ENCODE measurements around the gene PRKAG1.

GRCh38 chr12:49055978-49056754, 37.6 kb upstream of the PRKAG1 start:
- TF ChIP-seq GATA3 (IDR thresholded peaks at IDR 0.05; ENCODE audit: borderline replicate concordance) (no peak), REST (IDR thresholded peaks at IDR 0.05) (no peak), POLR2A (IDR thresholded peaks at IDR 0.05; ENCODE audit: low read length) (no peak), EP300 (IDR thresholded peaks at IDR 0.05) (no peak), USF2 (IDR thresholded peaks at IDR 0.05) (no peak), CBX2 (IDR thresholded peaks at IDR 0.05; ENCODE audit: borderline replicate concordance, low read depth) (no peak), ELK1 (IDR thresholded peaks at IDR 0.05; ENCODE audit: low read depth, low read length) (no peak), RAD21 (conservative IDR thresholded peaks at IDR 0.05 in 1 of 2, IDR thresholded peaks at IDR 0.05 in 1 of 2) (no peak), EHMT2 (IDR thresholded peaks at IDR 0.05; ENCODE audit: low read depth) (no peak), NR3C1 (IDR thresholded peaks at IDR 0.05) (no peak), NFE2L2 (conservative IDR thresholded peaks at IDR 0.05; ENCODE audit: low read length) (no peak), CHD2 (IDR thresholded peaks at IDR 0.05; ENCODE audit: low read length, partially characterized antibody) (no peak), BCL3 (IDR thresholded peaks at IDR 0.05) (no peak)
- TF ChIP-seq, protein P1, sequence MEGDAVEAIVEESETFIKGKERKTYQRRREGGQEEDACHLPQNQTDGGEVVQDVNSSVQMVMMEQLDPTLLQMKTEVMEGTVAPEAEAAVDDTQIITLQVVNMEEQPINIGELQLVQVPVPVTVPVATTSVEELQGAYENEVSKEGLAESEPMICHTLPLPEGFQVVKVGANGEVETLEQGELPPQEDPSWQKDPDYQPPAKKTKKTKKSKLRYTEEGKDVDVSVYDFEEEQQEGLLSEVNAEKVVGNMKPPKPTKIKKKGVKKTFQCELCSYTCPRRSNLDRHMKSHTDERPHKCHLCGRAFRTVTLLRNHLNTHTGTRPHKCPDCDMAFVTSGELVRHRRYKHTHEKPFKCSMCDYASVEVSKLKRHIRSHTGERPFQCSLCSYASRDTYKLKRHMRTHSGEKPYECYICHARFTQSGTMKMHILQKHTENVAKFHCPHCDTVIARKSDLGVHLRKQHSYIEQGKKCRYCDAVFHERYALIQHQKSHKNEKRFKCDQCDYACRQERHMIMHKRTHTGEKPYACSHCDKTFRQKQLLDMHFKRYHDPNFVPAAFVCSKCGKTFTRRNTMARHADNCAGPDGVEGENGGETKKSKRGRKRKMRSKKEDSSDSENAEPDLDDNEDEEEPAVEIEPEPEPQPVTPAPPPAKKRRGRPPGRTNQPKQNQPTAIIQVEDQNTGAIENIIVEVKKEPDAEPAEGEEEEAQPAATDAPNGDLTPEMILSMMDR (IDR thresholded peaks at IDR 0.05) = no peak

Data from A549 (cell line).